Suprapubic skin (tissue), 4 donors: ENCODE results near the gene GMDS. TPM values are rescaled to one million over a fixed set of nuclear protein-coding genes. Genes with fewer than 3 reads are reported as not detected.

Experiments used
- DNase-seq, 2 donors: peaks; one replicate each; pipeline ENCODE4 v3.0.0-alpha.2; 2019; ENCODE audit warnings: low spot score in 2 of 2
- H3K27ac ChIP-seq: fragments of 200-600 bp; sonication (generic); one replicate; pipeline ENCODE4 v1.5.1; 2019
- H3K27me3 ChIP-seq: fragments of 200-600 bp; sonication (generic); one replicate; pipeline ENCODE4 v1.5.1; 2019
- H3K36me3 ChIP-seq: fragments of 200-600 bp; sonication (generic); one replicate; pipeline ENCODE4 v1.5.1; 2019
- H3K4me1 ChIP-seq: fragments of 200-600 bp; sonication (generic); one replicate; pipeline ENCODE4 v1.5.1; 2019
- H3K4me3 ChIP-seq: fragments of 200-600 bp; sonication (generic); one replicate; pipeline ENCODE4 v1.5.1; 2019; ENCODE audit warnings: mild to moderate bottlenecking
- H3K9me3 ChIP-seq: fragments of 200-600 bp; sonication (generic); one replicate; pipeline ENCODE4 v1.5.1; 2019
- CTCF ChIP-seq, 2 donors: fragments of 200-600 bp in 1 of 2; fragments of 450-650 bp in 1 of 2; sonication (generic) in 1 of 2; IDR thresholded peaks; one replicate each; pipeline ENCODE4 v1.5.1; 2016 to 2019; ENCODE audit warnings: antibody characterized with exemption in 2 of 2, mild to moderate bottlenecking in 1 of 2, moderate library complexity in 1 of 2
- EP300 ChIP-seq: sonication (generic); formaldehyde crosslinking; IDR thresholded peaks from one replicate; pipeline ENCODE4 v1.6.1; 2017; ENCODE audit warnings: antibody characterized with exemption
- POLR2A ChIP-seq, 2 donors: fragments of 450-650 bp; IDR thresholded peaks; one replicate each; pipeline ENCODE4 v1.6.1; 2017; ENCODE audit warnings: antibody characterized with exemption in 2 of 2, mild to moderate bottlenecking in 2 of 2, moderate library complexity in 2 of 2
- POLR2AphosphoS5 ChIP-seq, 3 donors: sonication (generic); formaldehyde crosslinking; IDR thresholded peaks; one replicate each; pipeline ENCODE4 v1.6.1; 2017; ENCODE audit warnings: antibody characterized with exemption in 3 of 3
- WGBS: methylation state at CpG from one replicate; pipeline ENCODE4 v1.1.5; 2018; 5-methylcytosine and 5-hydroxymethylcytosine counted together
- total RNA-seq, 4 donors: library from RNA; depleted of rRNA; stranded (reverse); fragments of >200 nt; gene quantifications; one replicate each; pipeline ENCODE4 v1.1.0, GENCODE V29; 2016

The GMDS gene
- total RNA-seq, 4 donors from 2014 or later = 11.7 to 19.3 (median 13.2) TPM

DNA sequence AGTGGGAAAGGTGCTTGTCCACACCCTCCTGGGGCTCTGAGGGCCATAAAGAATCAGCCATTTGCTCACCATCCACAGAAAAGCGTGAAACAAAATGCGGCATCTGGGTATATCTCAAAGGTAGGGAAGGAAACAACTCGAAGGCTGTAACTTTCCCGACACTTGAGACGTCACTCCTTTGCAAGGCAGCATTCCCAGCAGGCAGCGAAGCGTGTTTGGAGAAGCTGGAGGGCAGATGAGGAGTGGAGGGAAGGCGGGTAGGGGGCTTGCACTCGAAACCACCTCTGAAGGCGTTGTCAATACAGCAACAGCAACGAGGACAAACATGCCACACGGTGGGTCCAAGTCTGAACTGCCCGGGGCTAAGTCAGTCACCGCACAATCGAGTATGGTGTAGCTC, 537.3 kb downstream of the GMDS start:
- Histone ChIP-seq H3K27ac (no peak overlapping the region), H3K4me3 (no peak overlapping the region), H3K27me3 (no peaks in the 10 kb centered on the region), H3K36me3 (no peaks in the 10 kb centered on the region), H3K4me1 (peaks cover 8% of the 10 kb centered on the region), H3K9me3 (no peaks in the 10 kb centered on the region)
- no peak for DNase-seq
- 82% methylated on average over 15 of the region's 15 CpGs for WGBS
- no peak for TF ChIP-seq EP300
- TF ChIP-seq POLR2A (IDR thresholded peaks at IDR 0.05) = no peak
- TF ChIP-seq POLR2AphosphoS5 (IDR thresholded peaks at IDR 0.05) = no peak
- TF ChIP-seq CTCF (IDR thresholded peaks at IDR 0.05) = no peak

GRCh38 chr6:1705630-1706029, 539.8 kb downstream of the GMDS start:
- 93% methylated on average over 8 of the region's 8 CpGs for WGBS
- TF ChIP-seq EP300 = no peak
- TF ChIP-seq POLR2AphosphoS5 (IDR thresholded peaks at IDR 0.05) = no peak
- no peaks in the 10 kb centered on the region for H3K36me3 ChIP-seq
- no peaks in the 10 kb centered on the region for H3K9me3 ChIP-seq
- no peak for DNase-seq
- no peak overlapping the region for H3K4me3 ChIP-seq
- H3K4me1 ChIP-seq = peaks cover 20% of the 10 kb centered on the region
- H3K27ac ChIP-seq = no peak overlapping the region
- H3K27me3 ChIP-seq = no peaks in the 10 kb centered on the region

DNA sequence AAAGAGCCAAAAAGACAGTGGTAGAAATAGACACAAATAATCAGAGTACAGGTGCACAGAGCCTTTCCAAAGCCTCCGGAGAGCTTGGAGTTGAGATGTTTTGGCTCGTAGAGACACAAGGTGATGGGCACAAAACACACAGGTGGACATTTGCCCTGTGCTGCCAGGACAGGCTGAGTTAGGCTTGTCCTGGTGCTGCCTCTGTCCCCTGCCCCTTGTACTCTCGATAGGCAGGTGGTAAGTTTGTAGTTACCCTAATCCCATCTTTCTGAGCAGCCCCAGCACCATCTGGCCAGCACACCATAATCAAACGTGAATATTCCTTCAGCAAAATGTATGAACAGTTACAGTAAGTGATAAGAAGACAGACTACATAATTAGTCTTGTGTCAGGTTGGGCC, 540.2 kb downstream of the GMDS start:
- H3K27ac ChIP-seq = no peak overlapping the region
- TF ChIP-seq CTCF (IDR thresholded peaks at IDR 0.05) (no peak), POLR2AphosphoS5 (IDR thresholded peaks at IDR 0.05) (no peak), EP300 (no peak), POLR2A (IDR thresholded peaks at IDR 0.05) (no peak)

DNA sequence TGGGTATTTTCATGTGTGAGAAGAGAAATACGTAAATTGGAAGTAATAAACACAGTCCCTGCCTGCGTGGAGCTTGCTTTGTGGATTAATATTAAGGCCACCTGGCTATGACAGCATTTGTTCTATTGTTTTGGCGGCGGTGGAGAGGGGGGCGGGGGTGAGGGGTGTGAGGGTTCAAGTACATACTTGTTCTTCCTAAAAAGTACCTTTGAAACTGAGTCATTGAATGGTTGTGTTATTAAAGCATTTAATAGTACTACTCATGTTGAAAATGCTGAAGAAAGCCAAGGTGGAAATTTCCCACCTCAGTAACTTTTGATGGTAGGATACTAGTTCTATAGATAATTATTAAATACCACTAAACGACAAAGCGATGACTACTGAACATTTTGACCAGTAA, 540.7 kb downstream of the GMDS start:
- H3K27ac ChIP-seq = no peak overlapping the region
- WGBS = 64% methylated on average over 7 of the region's 7 CpGs
- H3K9me3 ChIP-seq = no peaks in the 10 kb centered on the region
- DNase-seq = no peak
- no peaks in the 10 kb centered on the region for H3K36me3 ChIP-seq
- peaks cover 20% of the 10 kb centered on the region for H3K4me1 ChIP-seq
- TF ChIP-seq POLR2AphosphoS5 (IDR thresholded peaks at IDR 0.05) (no peak), POLR2A (IDR thresholded peaks at IDR 0.05) (no peak), EP300 (no peak), CTCF (IDR thresholded peaks at IDR 0.05) (no peak)
- H3K27me3 ChIP-seq = no peaks in the 10 kb centered on the region
- no peak overlapping the region for H3K4me3 ChIP-seq

More for the DNA sequence above, 540.2 kb downstream of the GMDS start:
- Histone ChIP-seq H3K36me3 (no peaks in the 10 kb centered on the region), H3K27me3 (no peaks in the 10 kb centered on the region), H3K4me3 (no peak overlapping the region), H3K4me1 (peaks cover 20% of the 10 kb centered on the region), H3K9me3 (no peaks in the 10 kb centered on the region)
- DNase-seq = no peak
- 90% methylated on average over 4 of the region's 4 CpGs for WGBS

- peaks cover 20% of the 10 kb centered on the region for H3K4me1 ChIP-seq
- no peak overlapping the region for H3K4me3 ChIP-seq
- H3K27me3 ChIP-seq = no peaks in the 10 kb centered on the region
- H3K36me3 ChIP-seq = no peaks in the 10 kb centered on the region
- WGBS = 62% methylated on average over 6 of the region's 6 CpGs
- H3K27ac ChIP-seq = no peak overlapping the region
- DNase-seq = no peak
- TF ChIP-seq EP300 = no peak
- TF ChIP-seq POLR2AphosphoS5 (IDR thresholded peaks at IDR 0.05) = no peak
- TF ChIP-seq POLR2A (IDR thresholded peaks at IDR 0.05) = no peak
- no peak for TF ChIP-seq CTCF (IDR thresholded peaks at IDR 0.05)
- H3K9me3 ChIP-seq = no peaks in the 10 kb centered on the region
Measured at GRCh38 chr6:1703923-1704322, 541.5 kb downstream of the GMDS start.
